Hepatocyte (in vitro differentiated cells): ENCODE results near the gene ZBP1. TPM values are rescaled to one million over a fixed set of nuclear protein-coding genes. Genes with fewer than 3 reads are reported as not detected.
A peak's percentile ranks its signal among the peaks of the same experiment; 100 is the strongest.

ENCODE experiments used
- DNase-seq: peaks from one replicate; pipeline ENCODE4 v3.0.0-alpha.2; 2016; ENCODE audit warnings: low spot score
- H2AFZ ChIP-seq: fragments of 200-600 bp; sonication (generic); 2 replicates; pipeline ENCODE4 v1.6.0; 2016; ENCODE audit warnings: antibody characterized with exemption, mild to moderate bottlenecking
- H3K27ac ChIP-seq: fragments of 200-600 bp; sonication (generic); 2 replicates; pipeline ENCODE4 v1.5.1; 2016; ENCODE audit warnings: mild to moderate bottlenecking
- H3K27me3 ChIP-seq: fragments of 200-600 bp; sonication (generic); 2 replicates; pipeline ENCODE4 v1.6.1; 2016
- H3K36me3 ChIP-seq: fragments of 200-600 bp; sonication (generic); replicated peaks from 2 replicates; pipeline ENCODE4 v1.5.1; 2016; ENCODE audit warnings: low read depth; ENCODE audit not compliant: insufficient read depth
- H3K4me1 ChIP-seq: fragments of 200-600 bp; sonication (generic); 2 replicates; pipeline ENCODE4 v1.5.1; 2016; ENCODE audit warnings: mild to moderate bottlenecking, moderate library complexity; ENCODE audit not compliant: insufficient read depth
- H3K4me2 ChIP-seq: fragments of 200-600 bp; sonication (generic); 2 replicates; pipeline ENCODE4 v1.6.0; 2016
- H3K4me3 ChIP-seq: fragments of 200-600 bp; sonication (generic); 2 replicates; pipeline ENCODE4 v1.5.1; 2016; ENCODE audit warnings: mild to moderate bottlenecking
- H3K79me2 ChIP-seq: fragments of 200-600 bp; sonication (generic); 2 replicates; pipeline ENCODE4 v1.6.0; 2017; ENCODE audit warnings: mild to moderate bottlenecking
- H3K9me2 ChIP-seq: fragments of 200-600 bp; sonication (generic); replicated peaks from 2 replicates; pipeline ENCODE4 v1.6.0; 2017; ENCODE audit warnings: mild to moderate bottlenecking; ENCODE audit not compliant: insufficient read depth
- H3K9me3 ChIP-seq: fragments of 200-600 bp; sonication (generic); 2 replicates; pipeline ENCODE4 v1.5.1; 2016; ENCODE audit warnings: low read depth, mild to moderate bottlenecking
- H4K20me1 ChIP-seq: fragments of 200-600 bp; sonication (generic); 2 replicates; pipeline ENCODE4 v1.6.0; 2016; ENCODE audit warnings: mild to moderate bottlenecking; ENCODE audit not compliant: insufficient read depth, poor library complexity, severe bottlenecking
- EZH2 ChIP-seq: fragments of 200-600 bp; sonication (generic); IDR thresholded peaks from 2 replicates; pipeline ENCODE4 v1.6.1; 2016; ENCODE audit warnings: antibody characterized with exemption, mild to moderate bottlenecking, borderline replicate concordance
- EZH2phosphoT487 ChIP-seq: fragments of 200-600 bp; sonication (generic); IDR thresholded peaks from one replicate; pipeline ENCODE4 v1.6.1; 2018; ENCODE audit warnings: antibody characterized with exemption, mild to moderate bottlenecking, low read depth, moderate library complexity; ENCODE audit not compliant: unreplicated experiment, severe bottlenecking
- WGBS: methylation state at CpG from one replicate; pipeline ENCODE4 v1.1.6; 2016; ENCODE audit warnings: low lambda C conversion rate; ENCODE audit errors: missing lambda C conversion rate; 5-methylcytosine and 5-hydroxymethylcytosine counted together
- polyA plus RNA-seq: library from polyadenylated mRNA; unstranded; fragments of >200 nt; fragmentation: Nextera tagmentation; extraction: Ambion mirVana; gene quantifications from 2 replicates; pipeline ENCODE4 v1.2.1, GENCODE V29; 2016
- total RNA-seq: library from RNA; depleted of rRNA; stranded (reverse); fragments of >200 nt; gene quantifications from 2 replicates; pipeline ENCODE4 v1.2.3, GENCODE V29; 2014
- TF ChIP-seq, protein P1 (sequence below): fragments of 200-600 bp; sonication (generic); IDR thresholded peaks from 2 replicates; pipeline ENCODE4 v1.5.1; 2016; ENCODE audit warnings: antibody characterized with exemption, mild to moderate bottlenecking; ENCODE audit not compliant: poor library complexity

The ZBP1 gene
- total and polyA plus RNA-seq, 2 experiments from 2014 or later = not detected

DNA sequence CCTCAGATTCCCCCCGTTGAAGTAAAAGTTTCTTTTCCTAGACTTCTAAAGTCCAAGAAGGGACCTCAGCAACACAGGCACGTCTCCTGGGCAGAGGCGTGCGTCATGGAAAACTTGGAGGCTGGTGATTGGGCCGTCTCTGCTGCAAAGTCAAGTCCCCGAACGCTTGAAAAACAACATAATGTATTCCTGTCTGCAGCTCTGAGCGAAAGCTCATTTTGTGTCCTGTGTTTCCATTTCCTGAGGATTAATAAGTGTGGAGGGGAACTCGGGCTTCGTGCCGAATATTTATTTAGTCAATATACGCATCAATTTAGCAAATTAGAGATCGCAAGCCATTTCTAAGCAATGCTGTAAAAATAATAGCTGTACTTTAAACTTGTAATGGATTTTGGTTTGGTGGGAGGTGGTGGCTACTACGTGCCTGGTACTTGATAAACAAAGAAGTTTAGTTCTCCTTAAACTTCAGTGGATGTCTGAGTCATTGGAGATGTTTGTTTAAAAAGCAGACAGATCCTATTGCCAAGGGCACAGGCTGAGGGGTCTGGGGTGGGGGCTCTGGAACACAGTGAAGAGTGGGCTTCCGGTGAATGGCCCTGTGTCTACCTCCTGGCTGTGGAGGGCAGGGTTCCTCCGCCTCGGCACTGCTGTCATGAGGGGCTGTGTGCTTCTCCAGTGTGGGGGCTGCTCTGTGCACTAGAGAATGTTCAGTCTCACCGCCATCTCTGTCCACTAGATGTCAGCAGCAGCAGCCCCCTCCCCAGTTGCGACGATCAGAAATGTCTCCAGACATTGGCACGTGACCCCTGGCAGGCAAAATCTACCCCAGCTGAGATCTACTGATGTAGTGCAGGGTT lies 37.6 kb downstream of the ZBP1 start:
- TF ChIP-seq, protein P1, sequence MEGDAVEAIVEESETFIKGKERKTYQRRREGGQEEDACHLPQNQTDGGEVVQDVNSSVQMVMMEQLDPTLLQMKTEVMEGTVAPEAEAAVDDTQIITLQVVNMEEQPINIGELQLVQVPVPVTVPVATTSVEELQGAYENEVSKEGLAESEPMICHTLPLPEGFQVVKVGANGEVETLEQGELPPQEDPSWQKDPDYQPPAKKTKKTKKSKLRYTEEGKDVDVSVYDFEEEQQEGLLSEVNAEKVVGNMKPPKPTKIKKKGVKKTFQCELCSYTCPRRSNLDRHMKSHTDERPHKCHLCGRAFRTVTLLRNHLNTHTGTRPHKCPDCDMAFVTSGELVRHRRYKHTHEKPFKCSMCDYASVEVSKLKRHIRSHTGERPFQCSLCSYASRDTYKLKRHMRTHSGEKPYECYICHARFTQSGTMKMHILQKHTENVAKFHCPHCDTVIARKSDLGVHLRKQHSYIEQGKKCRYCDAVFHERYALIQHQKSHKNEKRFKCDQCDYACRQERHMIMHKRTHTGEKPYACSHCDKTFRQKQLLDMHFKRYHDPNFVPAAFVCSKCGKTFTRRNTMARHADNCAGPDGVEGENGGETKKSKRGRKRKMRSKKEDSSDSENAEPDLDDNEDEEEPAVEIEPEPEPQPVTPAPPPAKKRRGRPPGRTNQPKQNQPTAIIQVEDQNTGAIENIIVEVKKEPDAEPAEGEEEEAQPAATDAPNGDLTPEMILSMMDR = peak; percentile 62
- no peak for TF ChIP-seq EZH2
- Histone ChIP-seq H3K4me1 (peaks cover 35% of the 10 kb centered on the region), H4K20me1 (no peaks in the 10 kb centered on the region), H3K4me3 (no peak overlapping the region), H3K27ac (peak overlapping the region; percentile 90), H3K9me2 (no peaks in the 10 kb centered on the region), H3K27me3 (no peaks in the 10 kb centered on the region), H3K36me3 (no peaks in the 10 kb centered on the region), H3K9me3 (no peaks in the 10 kb centered on the region), H3K4me2 (peak overlapping the region; percentile 11), H3K79me2 (no peaks in the 10 kb centered on the region), H2AFZ (no peak overlapping the region)
- peak; percentile 70 for DNase-seq
- WGBS = 39% methylated on average over 21 of the region's 21 CpGs

DNA sequence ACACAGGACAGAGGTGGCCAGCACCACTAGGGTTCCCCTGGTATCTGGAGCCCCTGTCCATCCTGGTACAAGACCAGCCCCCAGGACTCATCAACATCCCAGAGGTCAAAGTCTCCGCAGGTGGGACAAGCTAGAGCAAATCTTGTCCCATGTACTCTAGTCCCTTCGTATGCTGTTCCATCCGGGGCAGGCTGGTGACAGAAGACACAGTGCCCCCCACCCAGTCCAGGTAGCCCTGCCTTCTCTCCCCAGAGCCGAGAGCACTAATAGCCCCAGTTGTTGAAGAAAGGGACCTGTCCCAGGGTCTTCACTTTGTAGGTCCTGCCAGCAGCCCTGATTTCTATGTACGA lies 38.2 kb downstream of the ZBP1 start:
- H3K36me3 ChIP-seq = no peaks in the 10 kb centered on the region
- peak overlapping the region; percentile 11 for H3K4me2 ChIP-seq
- H3K4me1 ChIP-seq = peaks cover 35% of the 10 kb centered on the region
- no peaks in the 10 kb centered on the region for H3K27me3 ChIP-seq
- TF ChIP-seq EZH2phosphoT487 = no peak
- TF ChIP-seq, protein P1 = no peak
- no peak for TF ChIP-seq EZH2
- WGBS = 90% methylated on average over 5 of the region's 5 CpGs
- H3K9me2 ChIP-seq = no peaks in the 10 kb centered on the region
- H4K20me1 ChIP-seq = no peaks in the 10 kb centered on the region
- DNase-seq = no peak
- H3K27ac ChIP-seq = peak overlapping the region; percentile 90
- no peak overlapping the region for H3K4me3 ChIP-seq
- H3K9me3 ChIP-seq = no peaks in the 10 kb centered on the region
- no peaks in the 10 kb centered on the region for H3K79me2 ChIP-seq
- no peak overlapping the region for H2AFZ ChIP-seq

DNA sequence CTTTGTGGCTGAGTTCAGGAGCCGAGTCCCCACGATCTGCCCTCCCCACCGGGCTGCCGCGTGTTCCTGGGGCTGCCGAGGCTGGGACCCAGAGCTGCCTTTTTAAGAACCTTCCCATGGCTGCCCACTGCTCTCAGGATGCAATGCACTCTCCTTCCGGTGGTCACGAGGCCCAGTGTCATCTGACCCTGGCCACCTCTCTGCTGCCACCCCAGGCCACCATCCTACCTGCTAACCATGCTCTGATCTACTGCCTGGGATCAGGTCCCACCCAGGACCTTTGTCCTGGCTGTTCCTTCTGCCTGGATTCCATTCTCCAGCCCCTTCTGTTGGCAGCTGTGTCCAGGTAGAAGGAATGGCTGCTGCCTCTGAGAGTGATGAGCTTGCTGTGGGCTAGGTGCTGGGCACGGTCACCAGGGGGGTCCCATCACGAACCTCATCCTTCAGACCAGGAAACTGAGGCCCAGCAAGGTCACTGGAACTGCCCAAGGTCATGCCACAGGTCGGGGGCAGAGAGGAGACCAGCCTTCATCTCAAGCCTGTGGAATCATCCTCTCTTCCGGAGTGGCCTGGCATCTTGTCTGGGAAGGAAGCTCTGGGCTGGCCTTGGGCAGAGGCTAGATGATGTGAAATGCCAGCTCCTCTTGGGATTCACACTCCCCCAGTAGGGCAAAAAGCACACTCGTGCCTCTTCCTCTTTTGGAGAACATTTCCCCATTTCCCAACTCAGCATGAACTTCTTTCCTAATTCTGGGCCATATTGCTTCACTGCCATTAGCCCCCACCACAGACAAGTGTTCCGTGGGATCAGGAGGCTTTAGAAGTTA lies 38.8 kb downstream of the ZBP1 start:
- WGBS = 92% methylated on average over 13 of the region's 14 CpGs
- H3K27ac ChIP-seq = peak overlapping the region; percentile 90
- no peak overlapping the region for H2AFZ ChIP-seq
- TF ChIP-seq, protein P1 = no peak
- TF ChIP-seq EZH2 = no peak
- no peak for TF ChIP-seq EZH2phosphoT487
- no peaks in the 10 kb centered on the region for H3K79me2 ChIP-seq
- no peaks in the 10 kb centered on the region for H3K9me2 ChIP-seq
- H4K20me1 ChIP-seq = no peaks in the 10 kb centered on the region
- no peak for DNase-seq
- H3K36me3 ChIP-seq = no peaks in the 10 kb centered on the region
- H3K9me3 ChIP-seq = no peaks in the 10 kb centered on the region
- peaks cover 30% of the 10 kb centered on the region for H3K4me1 ChIP-seq
- no peak overlapping the region for H3K4me3 ChIP-seq
- no peaks in the 10 kb centered on the region for H3K27me3 ChIP-seq
- H3K4me2 ChIP-seq = peak overlapping the region; percentile 11
